Stimulated activated CD4-positive, alpha-beta T cell treated with anti-CD3 and anti-CD28 coated beads, Interleukin-1b, Interleukin-23, amount 100 ng/mL, for 4 hours (primary cell): ENCODE results near the gene PPIP5K2.
A peak's percentile ranks its signal among the peaks of the same experiment; 100 is the strongest.

ENCODE experiments used
- DNase-seq, 2 donors: peaks; one replicate each; pipeline ENCODE4 v3.0.0-alpha.2; 2020; ENCODE audit warnings: low read depth in 2 of 2

Gene PPIP5K2

GRCh38 chr5:103245761-103246160 lies 125.7 kb downstream of the PPIP5K2 start:
- no peak for DNase-seq

GRCh38 chr5:103247118-103247517 lies 127.0 kb downstream of the PPIP5K2 start:
- DNase-seq, result no peak

GRCh38 chr5:103249068-103249467 lies 129.0 kb downstream of the PPIP5K2 start:
- no peak for DNase-seq

- no peak for DNase-seq
These were observed 134.8 kb downstream of the PPIP5K2 start for GRCh38 chr5:103254921-103255320.

- no peak for DNase-seq
These were observed 135.6 kb downstream of the PPIP5K2 start for GRCh38 chr5:103255691-103256090.

DNA sequence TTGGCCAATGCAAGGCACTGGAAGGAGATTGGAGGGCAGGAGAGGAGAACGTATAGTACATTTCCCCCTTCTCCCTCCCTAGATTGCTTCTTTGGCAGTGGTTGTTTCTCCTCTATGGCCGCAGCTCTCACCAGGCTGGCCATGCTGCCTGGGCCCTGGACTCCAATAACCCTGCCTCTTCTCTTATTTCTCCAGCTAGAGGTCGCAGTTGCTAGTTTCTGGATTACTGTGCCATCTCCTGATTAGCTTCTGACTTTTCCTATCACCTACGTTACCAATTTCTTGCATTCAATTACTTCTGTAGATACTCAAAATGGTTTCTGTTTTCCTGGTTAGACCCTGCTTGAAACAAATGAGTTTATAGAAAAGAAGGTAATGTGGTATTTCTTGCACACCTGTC lies 136.1 kb downstream of the PPIP5K2 start:
- DNase-seq, result no peak

DNA sequence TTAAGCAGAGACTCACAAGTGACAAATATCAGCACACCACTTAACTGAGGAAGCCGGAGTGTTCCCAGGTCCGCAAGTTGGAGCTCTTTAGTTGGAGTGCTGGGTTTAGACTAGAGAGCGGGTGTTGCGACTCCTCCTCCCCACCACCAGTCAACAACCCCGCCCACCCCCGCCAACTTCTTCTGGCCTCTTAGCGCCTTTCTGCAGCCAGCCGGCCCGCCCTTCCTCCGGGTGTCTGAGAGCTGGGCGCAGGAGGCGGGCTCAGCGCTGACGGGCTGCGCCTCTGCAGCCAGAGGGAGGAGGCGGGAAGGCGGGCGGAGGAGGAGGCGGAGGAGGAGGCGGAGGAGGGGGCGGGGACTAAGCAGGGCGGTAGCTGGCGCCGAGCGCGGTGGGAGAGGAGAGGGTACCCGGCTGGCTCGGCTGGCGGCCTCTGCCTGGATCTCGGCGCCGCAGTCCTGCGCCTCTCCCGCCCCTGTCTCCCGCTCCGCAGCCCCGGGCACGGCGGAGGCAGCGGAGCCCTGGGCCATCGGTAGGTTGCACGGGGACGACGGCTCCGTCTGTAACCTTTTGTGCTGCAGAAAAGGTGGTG lies 138.4 kb downstream of the PPIP5K2 start, which contains the start of gene MACIR:
Gene MACIR, plus strand, starts transcription at position 396 of the 589 bp plus-strand sequence. CDS start 17,157 bp downstream, outside the sequence.
- DNase-seq, result peak; percentile 84 to 90

DNA sequence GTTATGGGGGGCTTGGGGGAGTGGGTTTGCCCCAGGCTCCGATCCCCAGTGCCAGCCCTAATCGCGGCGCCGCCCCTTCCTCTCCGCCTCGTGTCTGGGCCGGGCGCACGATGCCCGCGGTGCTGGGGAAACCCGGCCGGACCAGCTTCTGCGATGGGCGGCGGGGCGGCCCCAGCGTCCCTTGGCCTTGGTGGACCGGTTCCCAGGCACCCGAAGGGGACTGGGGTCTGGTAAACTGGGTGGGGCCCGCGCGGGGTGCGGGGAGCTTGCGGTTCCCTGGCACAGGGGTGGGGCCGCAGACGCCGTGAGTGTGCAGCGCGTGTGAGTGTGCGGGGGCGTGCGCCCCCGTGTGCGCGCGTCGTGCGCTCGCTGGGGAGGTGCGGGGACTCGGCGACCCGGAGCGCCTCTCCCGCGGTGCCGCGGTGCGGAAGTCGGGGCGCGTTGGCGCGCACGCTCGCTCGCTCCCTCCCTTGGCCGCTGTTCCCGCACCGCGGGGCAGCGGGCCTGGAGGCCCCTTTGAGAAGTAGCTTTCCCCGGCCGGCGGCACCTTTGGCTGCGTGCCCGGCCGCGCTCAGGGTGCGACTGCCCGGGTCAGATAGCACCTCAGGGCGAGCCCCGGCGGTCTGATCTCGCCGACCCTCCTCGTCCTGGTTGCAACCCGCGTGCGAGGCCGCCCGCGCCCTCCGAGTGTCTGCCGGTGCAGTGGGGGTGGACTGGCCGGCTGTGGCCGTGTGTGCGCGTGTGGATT lies 139.0 kb downstream of the PPIP5K2 start:
- peak; percentile 49 to 56 for DNase-seq

GRCh38 chr5:103259705-103260355 lies 139.7 kb downstream of the PPIP5K2 start:
- DNase-seq, result peak in 1 of 2 donors; percentile 2

- DNase-seq, result no peak
These were observed 140.8 kb downstream of the PPIP5K2 start for GRCh38 chr5:103260951-103261350.
